Umbilical cord (tissue), 2 donors: Measurements from ENCODE around the gene F2RL3. TPM values are rescaled to one million over a fixed set of nuclear protein-coding genes. Genes with fewer than 3 reads are reported as not detected.

Experiments
- DNase-seq: peaks from one replicate; pipeline ENCODE4 v3.0.0-alpha.2; 2015; ENCODE audit warnings: low spot score
- total RNA-seq: library from RNA; depleted of rRNA; stranded (reverse); fragments of >200 nt; gene quantifications from one replicate; pipeline ENCODE4 v1.2.3, GENCODE V29; 2014; ENCODE audit warnings: low replicate concordance; ENCODE audit not compliant: insufficient read depth

F2RL3 gene
- total RNA-seq, 1 donor from 2014 or later, result 2.2 TPM

GRCh38 chr19:16894080-16894479 is 5.3 kb downstream of the F2RL3 start:
- DNase-seq, result no peak

- no peak for DNase-seq
Observed at GRCh38 chr19:16895467-16896145, 6.8 kb downstream of the F2RL3 start.

DNA sequence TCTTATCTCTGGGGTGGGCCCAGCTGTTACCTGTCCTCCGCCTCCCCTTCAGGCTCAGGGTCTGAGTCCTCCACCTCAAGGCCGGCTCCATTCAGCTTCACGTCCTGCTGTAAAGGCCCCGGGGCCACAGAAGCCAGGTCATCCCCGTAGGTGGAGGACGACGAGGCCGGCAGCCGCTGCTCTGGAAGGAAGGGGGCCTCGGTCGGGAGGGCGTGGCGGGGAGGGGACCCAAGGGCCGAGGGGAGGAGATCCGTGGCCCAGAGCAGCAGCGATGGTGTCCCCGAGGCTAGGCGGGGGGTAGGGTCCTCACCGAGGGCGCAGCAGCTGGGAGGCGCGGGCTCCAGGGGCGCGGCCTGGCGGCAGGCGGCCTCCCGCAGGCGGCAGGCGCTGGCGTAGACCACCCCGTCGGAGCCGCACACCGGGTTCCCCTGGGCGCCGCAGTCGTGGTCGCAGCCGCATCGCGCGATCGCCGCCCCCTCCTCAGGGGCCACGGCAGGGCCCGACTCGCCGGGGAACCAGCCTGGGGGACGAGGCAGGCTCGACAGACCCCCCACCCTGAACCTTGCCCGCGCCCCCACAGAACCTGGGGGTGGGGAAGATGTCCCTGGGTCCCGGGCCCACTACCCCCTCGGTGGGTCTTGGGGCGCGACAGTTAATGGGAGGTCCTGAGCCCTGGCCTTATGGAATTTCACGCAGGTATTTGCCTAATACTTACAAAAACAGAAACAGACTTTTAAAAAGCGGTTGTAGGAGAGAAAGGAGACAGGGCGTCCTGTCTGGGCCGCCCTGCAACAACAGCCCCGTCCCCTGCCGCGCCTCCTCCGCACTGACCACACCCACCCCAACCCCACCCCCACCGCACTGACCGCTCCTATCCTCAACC is 7.6 kb downstream of the F2RL3 start:
- no peak for DNase-seq

DNA sequence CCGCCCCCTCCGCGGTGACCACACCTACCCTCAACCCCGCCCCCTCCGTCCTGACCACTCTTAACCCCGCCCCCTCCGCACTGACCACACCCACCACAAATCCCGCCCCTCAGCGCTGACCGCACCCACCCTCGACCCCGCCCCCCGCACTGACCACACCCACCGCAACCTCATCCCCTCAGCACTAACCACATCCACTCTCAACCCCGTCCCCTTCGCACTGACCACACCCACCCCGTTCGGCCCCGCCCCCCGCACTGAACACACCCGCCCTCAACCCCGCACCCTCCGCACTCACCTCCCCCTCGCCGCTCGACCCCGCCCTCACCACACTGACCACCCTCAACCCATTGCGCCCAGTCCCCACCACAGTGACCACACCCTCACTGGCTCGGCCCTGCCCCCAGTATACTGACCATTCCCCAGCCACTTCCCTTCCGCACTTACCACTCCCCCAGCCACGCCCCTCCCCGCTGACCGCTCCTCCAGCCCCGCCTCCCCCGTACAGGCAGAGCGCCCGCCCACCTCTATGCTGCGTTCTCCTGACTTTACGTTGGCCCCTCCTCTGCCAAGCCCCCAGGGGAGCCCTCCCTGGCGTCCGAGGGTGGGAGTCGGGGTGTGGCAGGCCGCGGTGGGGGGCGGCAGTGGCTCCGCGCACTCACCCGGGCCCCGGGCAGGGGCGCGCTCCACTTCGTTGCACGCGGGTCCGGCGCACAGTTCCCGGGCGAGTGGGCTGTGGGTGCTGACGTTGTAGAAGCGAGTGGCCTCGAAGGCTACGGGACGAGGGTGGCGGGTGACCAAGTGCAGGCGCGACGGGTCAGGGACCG is 8.4 kb downstream of the F2RL3 start:
- DNase-seq, result peak; percentile 89

- DNase-seq, result no peak
Observed at GRCh38 chr19:16897856-16898161, 9.0 kb downstream of the F2RL3 start.

GRCh38 chr19:16898361-16899015 is 9.7 kb downstream of the F2RL3 start:
- no peak for DNase-seq

DNA sequence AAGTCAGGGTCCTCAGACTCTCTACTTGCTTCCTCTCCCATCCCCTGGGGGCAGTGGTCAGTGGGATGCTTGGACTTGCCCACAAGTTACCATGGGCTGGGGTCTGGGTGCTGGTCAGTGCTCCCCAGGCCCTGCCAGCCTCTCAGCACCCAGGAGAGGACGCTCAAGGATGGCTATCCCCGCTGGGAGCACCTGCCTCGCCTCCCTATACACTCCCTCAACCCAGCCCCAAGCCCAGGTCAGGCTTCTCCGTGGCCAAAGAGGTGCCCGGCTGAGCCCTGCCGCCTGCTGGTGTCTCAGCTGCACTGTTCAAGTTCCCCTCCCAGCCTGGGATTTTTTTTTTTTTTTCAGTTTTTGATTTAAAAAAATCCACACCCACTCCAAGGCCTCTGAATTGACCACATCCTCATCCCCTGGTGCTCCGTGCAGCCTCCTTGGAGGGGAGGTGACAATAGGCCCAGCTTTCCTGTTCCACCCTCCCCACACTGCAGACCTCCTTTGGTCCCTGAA is 10.8 kb downstream of the F2RL3 start:
- DNase-seq, result no peak

GRCh38 chr19:16901491-16902175 is 12.8 kb downstream of the F2RL3 start:
- DNase-seq, result no peak

DNA sequence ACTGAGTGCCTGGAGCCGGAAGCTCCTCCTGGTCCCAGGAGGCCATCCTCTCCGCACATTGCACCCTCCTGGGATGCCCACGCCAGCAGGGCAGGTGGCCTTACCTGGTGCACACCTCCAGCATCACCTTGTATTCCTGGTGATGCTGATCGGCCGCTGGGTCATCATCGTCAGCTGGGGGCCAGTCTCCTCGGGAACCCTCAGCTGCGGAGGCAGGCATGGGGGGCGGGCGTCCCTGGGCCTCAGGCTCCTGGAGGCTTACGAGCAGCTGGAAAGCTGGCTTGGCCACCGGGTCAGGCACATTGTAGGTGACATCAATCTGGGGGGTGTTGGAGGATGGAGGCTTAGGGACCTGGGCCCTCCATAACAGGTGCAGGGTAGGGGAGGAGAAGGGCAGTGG is 13.7 kb downstream of the F2RL3 start:
- no peak for DNase-seq

- DNase-seq, result no peak
Observed at GRCh38 chr19:16903347-16903746, 14.5 kb downstream of the F2RL3 start.

DNA sequence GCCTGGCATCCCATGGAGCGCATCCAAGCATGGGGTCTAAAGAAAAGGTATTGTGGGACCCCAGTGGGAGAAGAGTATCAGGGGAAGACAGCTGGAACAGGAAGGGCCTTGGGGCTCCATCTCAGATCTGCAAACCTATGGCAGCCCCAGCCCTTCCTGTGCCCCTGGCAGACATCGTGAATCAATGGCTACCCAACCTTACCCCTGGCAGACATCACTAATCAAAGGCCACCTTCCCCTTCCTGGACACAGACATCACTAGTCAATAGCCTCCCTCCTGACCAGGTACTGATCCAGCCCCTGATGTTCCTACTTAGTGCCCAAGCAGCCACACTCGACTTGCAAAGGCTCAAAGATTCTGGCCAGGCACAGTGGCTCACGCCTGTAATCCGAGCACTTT is 15.8 kb downstream of the F2RL3 start:
- no peak for DNase-seq

- DNase-seq, result no peak
Observed at GRCh38 chr19:16908759-16909158, 20.0 kb downstream of the F2RL3 start.

DNA sequence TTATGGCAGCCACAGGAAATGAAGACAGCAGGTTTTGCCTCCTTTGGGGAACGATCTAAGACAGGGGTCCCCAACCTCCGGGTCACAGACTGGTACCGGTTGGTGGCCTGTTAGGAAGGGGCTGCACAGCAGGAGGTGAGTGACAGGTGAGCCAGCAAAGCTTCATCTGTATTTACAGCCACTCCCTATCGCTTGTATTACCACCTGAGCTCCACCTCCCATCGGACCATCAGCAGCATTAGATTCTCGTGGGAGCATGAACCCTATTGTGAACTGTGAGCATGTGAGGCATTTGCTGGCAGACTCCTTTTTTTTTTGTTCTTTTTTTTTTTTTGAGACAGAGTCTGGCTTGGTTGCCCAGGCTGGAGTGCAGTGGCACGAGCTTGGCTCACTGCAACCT is 22.2 kb downstream of the F2RL3 start:
- DNase-seq, result no peak

DNA sequence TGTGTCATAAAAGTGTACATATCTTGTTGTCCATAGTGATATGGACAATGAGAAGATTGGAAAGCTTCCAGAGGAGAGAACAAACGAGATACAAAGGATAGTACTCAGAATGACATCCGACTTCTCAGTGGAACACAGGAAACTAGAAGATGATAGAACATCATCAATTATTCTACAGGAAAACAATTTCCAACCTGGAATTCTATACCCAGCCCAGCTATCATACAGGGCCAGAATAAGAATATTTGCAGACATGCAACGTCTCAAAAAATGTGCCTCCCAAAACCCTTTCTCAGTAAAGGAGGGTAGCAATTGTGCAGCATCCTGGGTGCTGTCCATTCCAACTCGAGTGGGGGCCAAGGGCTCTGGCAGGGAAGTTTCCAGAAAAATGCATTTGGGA is 24.0 kb downstream of the F2RL3 start:
- DNase-seq, result no peak

- no peak for DNase-seq
Observed at GRCh38 chr19:16914421-16914820, 25.6 kb downstream of the F2RL3 start.

- DNase-seq, result no peak
Observed at GRCh38 chr19:16915135-16915534, 26.3 kb downstream of the F2RL3 start.

DNA sequence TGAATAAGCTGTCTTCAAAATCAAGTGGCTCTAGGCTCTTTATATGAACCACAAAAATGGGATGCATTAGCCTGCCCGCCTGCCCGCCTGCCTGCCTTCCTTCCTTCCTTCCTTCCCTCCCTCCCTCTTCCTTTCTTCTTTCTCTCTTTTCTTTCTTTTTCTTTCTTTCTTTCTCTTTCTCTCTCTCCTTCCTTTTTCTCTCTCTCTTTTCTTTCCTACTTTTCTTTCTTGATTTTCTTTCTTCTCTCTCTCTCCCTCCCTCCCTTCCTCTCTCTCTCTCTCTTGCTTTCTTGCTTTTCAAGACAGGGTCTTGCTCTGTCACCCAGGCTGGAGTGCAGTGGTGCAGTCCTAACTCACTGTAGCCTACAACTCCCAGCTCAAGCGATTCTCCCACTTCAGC is 26.9 kb downstream of the F2RL3 start:
- no peak for DNase-seq

- no peak for DNase-seq
Observed at GRCh38 chr19:16917401-16917800, 28.6 kb downstream of the F2RL3 start.

GRCh38 chr19:16919496-16919895 is 30.7 kb downstream of the F2RL3 start:
- DNase-seq, result no peak

DNA sequence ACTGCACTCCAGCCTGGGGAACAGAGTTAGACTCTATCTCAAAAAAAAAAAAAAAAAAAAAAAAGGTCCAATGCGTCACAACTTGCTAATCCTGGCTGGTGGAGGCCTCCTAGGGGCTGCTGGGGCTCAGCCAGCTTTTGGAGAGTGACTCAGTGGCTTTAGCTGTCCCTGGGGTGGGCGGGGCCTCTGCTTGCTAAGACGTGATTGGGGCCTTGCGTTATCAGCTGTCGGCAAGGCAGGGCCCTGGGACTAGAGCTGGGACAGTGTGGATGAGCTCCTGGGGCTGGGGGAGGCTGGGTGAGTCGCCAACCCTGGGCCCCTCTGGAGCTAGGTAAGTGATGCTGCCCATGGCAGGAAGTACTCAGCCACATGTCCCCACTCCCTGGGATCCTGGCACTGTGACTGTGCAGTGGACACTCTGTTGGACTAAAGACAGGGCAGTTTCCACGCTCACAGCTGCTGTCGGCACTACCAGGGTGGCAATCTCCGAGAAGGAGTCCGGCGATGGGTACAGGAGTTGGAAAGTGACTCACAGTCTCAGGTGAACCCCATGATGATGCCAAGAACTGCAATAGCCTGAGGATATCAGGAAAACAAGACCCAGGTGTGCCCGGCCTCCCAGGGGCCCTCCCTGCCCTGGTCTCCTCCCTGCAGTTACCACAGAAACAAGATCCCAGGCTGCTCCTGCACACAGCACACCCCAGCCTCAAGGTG is 32.2 kb downstream of the F2RL3 start:
- no peak for DNase-seq
